GM21390 (cell line): ENCODE data around the gene SELPLG.
"Not testable (repeated sequence)": the region's sequence is repeated elsewhere in the genome, so short reads cannot be mapped to it uniquely, and the experiment has no call there.

Experiments
- ATAC-seq: cut with Tn5 transposase; IDR thresholded peaks from one replicate; pipeline ENCODE4 v1.9.1; 2021; ENCODE audit not compliant: unreplicated experiment

The SELPLG gene

GRCh38 chr12:108638997-108639822 lies 5.5 kb upstream of the SELPLG start:
- ATAC-seq: no peak

DNA sequence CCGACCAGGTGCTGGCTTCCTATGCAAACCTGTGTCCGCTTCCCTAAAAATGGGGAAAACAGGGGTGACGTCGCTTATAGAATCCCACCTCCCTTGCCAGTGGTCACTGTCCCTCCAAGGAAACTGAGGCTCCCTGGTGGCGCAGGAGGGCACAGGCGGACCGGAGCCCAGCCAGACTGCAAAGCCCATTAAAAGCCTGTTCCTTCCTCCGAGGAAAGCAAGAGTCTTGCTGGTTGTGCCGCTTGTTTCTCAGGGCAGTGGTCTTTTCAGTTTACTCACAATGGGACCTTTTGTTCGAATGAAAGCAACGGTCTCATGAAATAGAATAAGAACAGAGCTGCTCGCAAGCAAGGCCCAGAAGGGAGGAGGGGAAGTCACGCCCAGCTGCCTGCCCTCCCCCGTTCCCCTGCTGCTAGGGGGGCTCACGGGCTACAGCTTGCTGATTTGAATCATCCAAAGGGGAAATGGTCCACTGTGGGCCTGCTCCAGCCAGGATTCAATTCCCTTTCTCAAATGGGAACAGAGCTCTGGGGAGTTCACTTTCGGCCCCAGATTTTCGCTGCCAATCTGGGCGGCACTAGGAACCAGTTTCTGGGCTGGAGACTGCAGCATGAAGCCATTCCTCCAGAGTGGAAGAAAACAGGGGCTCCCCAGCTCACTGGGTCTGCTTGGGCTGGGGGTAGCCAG lies 4.6 kb upstream of the SELPLG start:
- ATAC-seq: no peak

GRCh38 chr12:108637222-108637971 lies 3.7 kb upstream of the SELPLG start:
- ATAC-seq: no peak

- ATAC-seq: peak; percentile 3
Observed at GRCh38 chr12:108635997-108636808, 2.5 kb upstream of the SELPLG start.

DNA sequence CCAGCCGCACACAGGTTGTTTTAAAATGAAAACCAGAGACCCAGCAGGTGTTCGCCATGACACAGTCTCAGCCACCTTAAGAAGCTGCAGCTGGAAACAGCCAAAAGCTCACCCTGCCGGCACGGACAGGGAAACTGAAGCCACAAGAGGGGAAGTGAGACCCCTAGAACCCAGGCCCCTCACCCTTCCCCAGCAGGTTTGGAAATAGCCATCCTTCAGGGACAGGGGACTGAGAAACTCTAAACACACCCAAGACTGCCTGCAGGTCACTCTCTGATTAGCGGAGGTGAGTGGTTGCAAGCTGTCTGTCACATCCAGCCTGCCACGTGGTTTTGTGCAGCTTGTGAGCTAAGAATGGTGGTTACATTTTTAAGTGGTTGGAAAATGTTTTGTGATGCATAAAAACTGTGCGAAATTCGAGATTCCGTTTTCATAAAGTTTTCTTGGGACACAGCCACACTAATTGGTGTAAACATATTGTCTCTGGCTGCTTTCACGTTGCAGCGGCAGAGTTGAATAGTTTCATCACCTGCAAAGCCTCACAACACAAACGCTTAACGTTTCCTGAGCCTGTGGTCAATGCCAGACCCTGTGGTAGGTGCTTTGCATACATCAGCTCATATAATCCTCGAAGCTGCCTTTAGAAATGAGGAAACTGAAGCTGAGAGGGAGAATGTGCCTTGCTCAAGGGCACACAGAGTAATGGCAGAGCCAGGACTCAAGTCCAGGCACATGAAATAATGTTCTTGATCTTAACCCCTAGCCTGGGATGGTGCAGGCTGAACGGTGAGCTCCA lies 1.7 kb upstream of the SELPLG start:
- ATAC-seq: peak; percentile 55

DNA sequence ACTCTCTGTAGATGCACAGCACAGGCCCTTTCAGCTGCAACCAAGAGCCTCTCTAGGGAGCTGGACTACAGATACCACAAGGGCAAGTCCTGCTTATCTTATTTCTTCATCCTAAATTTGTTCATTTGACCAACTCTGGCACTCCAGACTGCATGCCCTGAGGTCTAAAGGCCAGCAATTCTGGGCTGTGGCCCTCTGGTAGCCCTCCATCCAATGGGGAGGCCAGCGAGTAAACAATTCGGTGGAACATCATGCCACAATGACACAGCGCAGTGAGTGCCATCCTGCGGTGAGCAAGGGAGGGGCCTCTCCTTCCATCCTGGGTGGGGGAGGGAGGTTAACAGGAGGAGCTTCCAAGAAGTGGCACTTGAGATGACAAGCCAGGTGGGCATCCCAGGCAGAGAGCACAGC lies 652 bp upstream of the SELPLG start:
- ATAC-seq: no peak

- no peak for ATAC-seq
Observed at GRCh38 chr12:108633081-108633533, 587 bp downstream of the SELPLG start.

- ATAC-seq: not testable (repeated sequence)
Observed at GRCh38 chr12:108631261-108631660, 2.4 kb downstream of the SELPLG start.

DNA sequence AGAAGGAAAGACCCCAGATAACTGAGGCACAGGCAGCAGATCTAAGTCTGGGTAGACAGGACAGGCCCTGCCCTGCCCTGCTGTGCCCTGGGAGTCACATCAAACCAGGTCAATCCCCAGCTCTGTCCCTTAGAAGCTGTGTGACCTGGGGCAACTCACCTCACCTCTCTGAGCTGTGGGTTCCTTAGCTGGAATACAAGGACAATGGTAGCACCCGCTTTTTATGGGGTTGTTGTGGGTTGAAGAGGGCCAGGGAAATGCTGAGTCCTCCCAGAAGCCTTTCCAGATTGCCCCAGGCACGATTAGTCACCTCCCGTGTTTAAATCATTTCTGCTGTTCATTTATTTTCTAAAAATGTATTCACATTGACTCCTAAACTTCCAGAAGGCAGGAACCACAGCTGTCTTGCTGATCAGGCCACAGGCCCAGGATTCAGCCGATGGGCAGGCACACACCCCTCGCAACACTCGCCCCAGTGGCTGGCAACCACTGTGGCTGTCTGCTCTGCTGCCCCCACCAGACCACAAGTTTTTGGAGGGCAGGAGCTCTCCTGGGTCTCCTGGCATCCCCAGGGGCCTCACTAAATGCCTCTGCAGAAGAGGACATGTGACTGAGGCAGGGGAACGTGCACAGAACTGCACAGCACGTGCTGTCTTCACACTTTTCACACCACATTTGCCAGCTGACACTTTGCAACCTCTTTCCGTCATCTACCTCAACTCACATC lies 3.0 kb downstream of the SELPLG start:
- no peak for ATAC-seq

DNA sequence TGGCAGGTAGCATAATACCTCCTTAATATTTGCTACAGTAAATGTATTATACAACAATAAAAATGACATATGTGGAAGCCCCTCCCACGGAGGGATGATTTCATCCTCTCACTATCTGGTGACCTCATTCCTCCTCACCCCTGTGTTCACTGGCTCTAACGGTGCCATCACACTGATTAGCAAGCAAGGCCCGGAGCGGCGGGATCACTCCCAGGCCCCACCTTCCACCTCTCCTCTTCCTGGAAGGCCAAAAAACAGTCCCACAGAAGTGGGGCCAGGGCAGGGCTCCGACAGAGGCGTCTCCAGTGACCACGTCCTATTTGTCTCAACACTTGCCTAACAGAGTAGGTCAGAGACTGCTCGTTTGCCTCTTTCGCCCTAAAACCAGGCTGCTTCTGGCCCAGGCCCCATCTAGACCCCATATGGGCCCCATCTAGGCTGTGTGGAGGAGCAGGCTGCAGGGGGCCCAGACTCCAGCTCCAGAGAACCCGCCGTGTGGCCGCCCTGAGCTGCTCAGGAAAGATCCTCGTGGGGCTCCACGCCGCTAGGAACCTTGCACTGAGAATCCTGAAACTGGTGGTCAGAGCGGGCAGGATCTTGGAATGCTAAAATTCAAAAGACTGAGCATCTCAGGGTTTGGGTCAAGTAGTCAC lies 3.7 kb downstream of the SELPLG start:
- ATAC-seq: no peak

- ATAC-seq: no peak
Observed at GRCh38 chr12:108629151-108629550, 4.5 kb downstream of the SELPLG start.

DNA sequence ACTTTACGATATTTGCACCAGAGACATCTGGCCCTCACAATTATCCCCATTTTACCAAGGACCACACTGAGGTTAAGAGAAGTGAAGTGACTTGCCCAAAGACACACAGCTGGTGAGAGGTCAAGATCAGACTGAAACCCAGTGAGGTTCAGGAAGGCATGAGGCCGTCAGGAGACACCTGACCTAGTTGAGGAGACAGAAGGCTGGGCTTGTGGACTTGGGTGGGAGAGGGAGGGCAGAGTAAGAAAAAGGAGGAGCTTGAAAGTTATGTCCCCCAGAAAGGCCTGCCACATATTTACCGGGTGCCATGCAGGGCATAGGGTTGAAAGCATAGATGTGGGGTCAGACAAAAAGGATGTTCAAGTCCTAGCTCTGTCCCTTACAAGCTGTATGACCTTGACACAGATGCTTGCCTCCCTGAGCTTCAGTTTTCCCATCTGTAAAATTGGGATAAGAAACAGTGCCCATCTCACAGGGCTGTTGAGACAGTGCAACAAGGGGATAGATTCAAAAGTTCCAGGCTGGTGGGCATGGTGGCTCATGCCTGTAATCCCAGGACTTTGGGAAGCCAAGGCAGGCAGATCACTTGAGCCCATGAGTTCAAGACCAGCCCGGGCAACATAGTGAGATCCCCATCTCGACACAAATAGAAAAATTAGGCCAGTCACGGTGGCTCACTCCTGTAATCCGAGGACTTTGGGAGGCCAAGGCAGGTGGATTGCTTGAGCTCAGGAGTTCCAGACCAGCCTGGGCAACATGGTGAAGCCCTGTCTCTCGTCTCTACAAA lies 6.4 kb downstream of the SELPLG start:
- no peak for ATAC-seq

DNA sequence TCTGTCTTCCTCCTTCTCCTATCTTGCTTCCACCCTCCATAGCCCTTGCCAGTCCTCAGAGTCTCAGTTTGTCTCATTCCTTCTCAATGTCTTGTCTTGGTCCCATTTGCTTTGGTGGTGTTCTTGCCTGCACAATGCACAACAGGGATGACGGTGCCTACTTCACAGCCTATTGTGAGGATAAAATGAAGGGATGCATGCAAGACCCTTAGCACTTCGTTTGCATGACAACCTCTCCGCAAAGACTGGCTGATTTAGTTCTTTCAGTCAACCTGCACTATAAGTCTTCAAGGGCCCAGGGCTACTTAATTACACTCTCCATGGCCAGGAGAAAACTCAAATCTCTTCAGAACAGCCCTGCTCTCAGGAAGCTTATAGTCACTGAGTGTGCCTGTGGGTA lies 8.5 kb downstream of the SELPLG start:
- ATAC-seq: no peak

- no peak for ATAC-seq
Observed at GRCh38 chr12:108623577-108623976, 10.1 kb downstream of the SELPLG start.

DNA sequence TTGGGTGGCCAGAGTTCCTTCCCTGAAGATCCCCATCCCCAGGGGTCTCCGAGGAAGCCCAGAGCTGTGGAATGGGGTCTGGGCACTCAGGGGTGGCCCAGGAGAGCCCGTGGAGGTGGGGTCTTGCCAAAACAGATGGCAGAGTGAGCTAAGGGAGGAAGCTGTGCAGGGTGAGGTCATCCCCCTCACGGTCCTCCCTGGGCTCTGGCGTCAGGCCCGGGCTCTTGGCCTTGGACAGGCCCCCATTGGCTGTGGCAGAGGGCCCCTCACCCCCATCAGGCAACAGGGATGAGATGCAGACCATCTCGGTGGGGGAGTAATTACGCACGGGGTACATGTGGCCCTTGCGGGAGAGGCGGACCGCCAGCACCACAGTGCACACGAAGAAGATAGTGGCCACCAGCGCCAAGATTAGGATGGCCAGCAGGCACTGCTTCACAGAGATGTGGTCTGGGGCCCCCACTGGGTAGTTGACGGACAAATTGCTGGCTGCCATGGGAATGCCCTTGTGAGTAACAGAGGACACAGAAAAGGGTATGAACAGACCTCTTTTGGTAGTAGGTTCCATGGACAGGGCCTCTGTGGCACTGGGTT lies 10.7 kb downstream of the SELPLG start:
- ATAC-seq: no peak

DNA sequence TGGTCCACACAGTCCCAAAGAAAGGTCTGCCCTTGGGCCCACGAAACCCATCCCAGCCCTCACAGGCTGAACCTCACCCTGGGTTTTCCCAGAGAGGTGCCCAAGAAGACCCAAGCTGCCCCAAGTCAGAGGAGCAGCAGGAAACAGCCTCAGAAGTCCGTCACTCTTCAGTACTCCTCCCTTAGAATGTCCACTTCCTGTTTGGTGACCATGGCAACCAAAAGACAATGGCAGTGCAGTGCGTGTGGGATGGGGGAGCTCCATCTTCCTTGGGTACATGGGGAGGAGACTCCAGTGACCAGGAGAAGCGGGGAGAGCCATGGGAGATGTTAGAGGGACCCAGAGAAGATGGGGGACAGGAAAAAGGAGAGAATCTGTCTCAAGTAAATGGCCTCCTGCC lies 11.3 kb downstream of the SELPLG start:
- ATAC-seq: no peak

DNA sequence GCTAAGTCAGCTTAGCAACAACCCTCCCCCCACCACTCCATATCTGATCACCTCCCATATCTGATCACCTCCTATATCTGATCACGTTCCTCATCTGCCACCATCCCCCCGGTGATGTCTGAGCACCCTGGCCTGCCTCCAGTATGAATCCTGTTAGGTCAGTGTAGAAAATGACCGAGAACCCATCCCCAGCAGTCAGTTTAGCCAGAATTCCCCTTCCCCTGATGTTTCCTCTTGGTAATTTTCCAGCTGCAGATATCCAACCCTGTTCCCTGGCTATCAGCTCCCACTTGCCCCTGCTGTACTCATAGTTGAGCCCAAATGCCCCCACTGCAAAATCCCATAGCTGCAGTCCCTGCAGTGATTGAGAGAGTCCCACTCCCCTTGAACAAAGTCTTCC lies 12.5 kb downstream of the SELPLG start:
- no peak for ATAC-seq
